GM23338 (cell line): ENCODE results near the gene PPP4C. TPM values are rescaled to one million over a fixed set of nuclear protein-coding genes. Genes with fewer than 3 reads are reported as not detected.
A peak's percentile ranks its signal among the peaks of the same experiment; 100 is the strongest.

Experiments
- ATAC-seq: fragments of 200-7000 bp; cut with Tn5 transposase; 3 replicates; pipeline ENCODE4 v1.9.1; 2020
- DNase-seq: peaks from one replicate; pipeline ENCODE4 v3.0.0-alpha.2; 2015; ENCODE audit warnings: low spot score
- H2AFZ ChIP-seq: fragments of 200-600 bp; sonication (generic); 2 replicates; pipeline ENCODE4 v1.8.0; 2016; ENCODE audit warnings: antibody characterized with exemption, mild to moderate bottlenecking, moderate library complexity
- H3F3A ChIP-seq: fragments of 200-600 bp; sonication (generic); replicated peaks from 2 replicates; pipeline ENCODE4 v1.8.0; 2017; ENCODE audit warnings: antibody characterized with exemption, mixed run types, low read depth
- H3K27ac ChIP-seq: fragments of 200-600 bp; sonication (generic); 2 replicates; pipeline ENCODE4 v1.6.1; 2016; ENCODE audit warnings: low read depth
- H3K27me3 ChIP-seq: fragments of 200-600 bp; sonication (generic); 2 replicates; pipeline ENCODE4 v1.8.0; 2016; ENCODE audit warnings: mild to moderate bottlenecking, mixed run types, moderate library complexity; ENCODE audit not compliant: insufficient read depth
- H3K36me3 ChIP-seq: fragments of 200-600 bp; sonication (generic); 2 replicates; pipeline ENCODE4 v1.8.0; 2016; ENCODE audit warnings: mild to moderate bottlenecking; ENCODE audit not compliant: insufficient read depth
- H3K4me1 ChIP-seq: fragments of 200-600 bp; sonication (generic); 2 replicates; pipeline ENCODE4 v1.8.0; 2016; ENCODE audit warnings: mild to moderate bottlenecking, moderate library complexity; ENCODE audit not compliant: insufficient read depth
- H3K4me2 ChIP-seq: fragments of 200-600 bp; sonication (generic); 2 replicates; pipeline ENCODE4 v1.7.1; 2017; ENCODE audit warnings: mixed run types
- H3K4me3 ChIP-seq: fragments of 200-600 bp; sonication (generic); 2 replicates; pipeline ENCODE4 v1.6.1; 2016; ENCODE audit warnings: mixed run types
- H3K79me2 ChIP-seq: fragments of 200-600 bp; sonication (generic); replicated peaks from 2 replicates; pipeline ENCODE4 v1.8.0; 2017; ENCODE audit warnings: mild to moderate bottlenecking; ENCODE audit not compliant: insufficient read depth
- H3K9me2 ChIP-seq: fragments of 200-600 bp; sonication (generic); 2 replicates; pipeline ENCODE4 v1.8.0; 2017; ENCODE audit not compliant: insufficient read depth
- H4K20me1 ChIP-seq: fragments of 200-600 bp; sonication (generic); replicated peaks from 2 replicates; pipeline ENCODE4 v1.8.0; 2017; ENCODE audit warnings: mild to moderate bottlenecking; ENCODE audit not compliant: insufficient read depth
- H3K27ac Mint-ChIP-seq: 2 replicates; pipeline ENCODE4 v1.8.0; 2020; ENCODE audit warnings: inconsistent platforms, mild to moderate bottlenecking, moderate library complexity, mixed read lengths
- H3K27me3 Mint-ChIP-seq: 3 replicates; pipeline ENCODE4 v1.8.0; 2022; ENCODE audit warnings: low read depth, mild to moderate bottlenecking, moderate library complexity, mixed read lengths, inconsistent platforms; ENCODE audit not compliant: insufficient read depth, poor library complexity
- H3K36me3 Mint-ChIP-seq: 3 replicates; pipeline ENCODE4 v1.8.0; 2021; ENCODE audit warnings: low read depth, mild to moderate bottlenecking, inconsistent platforms, moderate library complexity, mixed read lengths
- H3K4me1 Mint-ChIP-seq: 3 replicates; pipeline ENCODE4 v1.8.0; 2020; ENCODE audit warnings: mild to moderate bottlenecking, inconsistent platforms, mixed read lengths
- H3K4me3 Mint-ChIP-seq: 3 replicates; pipeline ENCODE4 v1.8.0; 2021; ENCODE audit warnings: moderate library complexity, mild to moderate bottlenecking, inconsistent platforms, mixed read lengths
- H3K9me3 Mint-ChIP-seq: 3 replicates; pipeline ENCODE4 v1.8.0; 2020; ENCODE audit warnings: moderate library complexity, mild to moderate bottlenecking, inconsistent platforms, mixed read lengths
- CREB1 ChIP-seq: fragments of 250-450 bp; sonication (Bioruptor Pico); IDR thresholded peaks from 2 replicates; pipeline ENCODE4 v1.5.0; 2020; ENCODE audit warnings: low read depth, mild to moderate bottlenecking, moderate library complexity
- EZH2 ChIP-seq: fragments of 200-600 bp; sonication (generic); IDR thresholded peaks from one replicate; pipeline ENCODE4 v1.8.0; 2017; ENCODE audit warnings: antibody characterized with exemption, mild to moderate bottlenecking, low read depth; ENCODE audit not compliant: unreplicated experiment
- EZH2phosphoT487 ChIP-seq: fragments of 200-600 bp; sonication (generic); IDR thresholded peaks from one replicate; pipeline ENCODE4 v1.8.1; 2018; ENCODE audit warnings: antibody characterized with exemption; ENCODE audit not compliant: unreplicated experiment
- JUNB ChIP-seq: IDR thresholded peaks from one replicate; pipeline ENCODE4 v1.6.1; 2016; ENCODE audit warnings: antibody characterized with exemption; ENCODE audit not compliant: unreplicated experiment
- POLR2AphosphoS5 ChIP-seq: IDR thresholded peaks from 2 replicates; pipeline ENCODE4 v1.6.1; 2016; ENCODE audit warnings: antibody characterized with exemption, low read depth
- STAT1 ChIP-seq: IDR thresholded peaks from one replicate; pipeline ENCODE4 v1.6.1; 2016; ENCODE audit warnings: antibody characterized with exemption; ENCODE audit not compliant: unreplicated experiment
- ZNF114 ChIP-seq: fragments of 250-450 bp; sonication (Bioruptor Pico); IDR thresholded peaks from 2 replicates; pipeline ENCODE4 v1.5.0; 2020; ENCODE audit warnings: mild to moderate bottlenecking, moderate library complexity
- ZNF331 ChIP-seq: fragments of 250-450 bp; sonication (Bioruptor Pico); IDR thresholded peaks from 2 replicates; pipeline ENCODE4 v1.5.0; 2020; ENCODE audit warnings: low read depth, mild to moderate bottlenecking, moderate library complexity
- polyA plus RNA-seq: library from polyadenylated mRNA; unstranded; fragments of >200 nt; fragmentation: Nextera tagmentation; extraction: Ambion mirVana; gene quantifications from 2 replicates; pipeline ENCODE4 v1.2.1, GENCODE V29; 2016
- total RNA-seq: library from RNA; depleted of rRNA; stranded (reverse); fragments of >200 nt; shearing (Covaris generic); gene quantifications from 2 replicates; pipeline ENCODE4 v1.2.3, GENCODE V29; 2014
- TF ChIP-seq, protein P1 (sequence below): IDR thresholded peaks from 2 replicates; pipeline ENCODE4 v1.6.1; 2016; ENCODE audit warnings: antibody characterized with exemption
- TF ChIP-seq, protein P2 (sequence below): fragments of 250-450 bp; sonication (Bioruptor Pico); IDR thresholded peaks from 2 replicates; pipeline ENCODE4 v1.5.0; 2020; ENCODE audit warnings: mild to moderate bottlenecking, moderate library complexity
- TF ChIP-seq, protein P3 (sequence below), 2 experiments: fragments of 200-600 bp in 1 of 2; sonication (generic) in 1 of 2; conservative IDR thresholded peaks; 2 replicates each; pipeline versions ENCODE4 v1.5.1 to v1.6.1; 2016 to 2017; ENCODE audit warnings: antibody characterized with exemption in 2 of 2, low read depth in 2 of 2, mild to moderate bottlenecking in 2 of 2, moderate library complexity in 1 of 2

The PPP4C gene
- total and polyA plus RNA-seq, 2 experiments from 2014 or later = 120 to 170 TPM

DNA sequence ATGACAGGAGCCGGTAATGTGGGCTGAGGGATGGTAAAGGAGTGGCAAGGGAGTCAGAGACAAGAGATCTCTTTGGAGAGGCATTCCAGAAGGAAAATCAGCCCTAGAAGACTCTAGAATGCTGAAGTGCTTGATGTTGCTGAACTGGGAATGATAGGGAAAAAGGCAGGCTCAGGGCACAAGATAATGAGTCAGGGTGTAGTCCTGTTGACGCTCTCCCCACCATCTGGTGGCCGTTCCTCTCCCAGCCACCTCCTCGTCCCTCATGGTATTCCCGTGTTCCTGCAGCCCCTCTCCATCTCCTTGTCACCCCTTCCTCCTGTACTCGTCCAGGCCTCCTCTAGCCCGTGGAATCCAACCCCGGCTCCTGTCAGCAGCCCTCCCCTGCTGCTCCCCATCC lies 21.3 kb upstream of the PPP4C start:
- Histone ChIP-seq H3K36me3 (no peaks in the 10 kb centered on the region), H3F3A (peaks cover 8% of the 10 kb centered on the region), H3K27me3 (0 out of 2 replicates have a peak, but pooled peaks cover 6% of the 10 kb centered on the region), H3K4me2 (no peak overlapping the region), H2AFZ (no peak overlapping the region), H3K27ac (no peak overlapping the region), H3K4me3 (no peak overlapping the region), H3K4me1 (peaks cover 6% of the 10 kb centered on the region; the same call in 1 of the 2 replicates), H4K20me1 (no peaks in the 10 kb centered on the region), H3K9me2 (no peaks in the 10 kb centered on the region), H3K79me2 (no peaks in the 10 kb centered on the region)
- DNase-seq (no peak), ATAC-seq (no peak)
- H3K4me1 Mint-ChIP-seq = peaks cover 14% of the 10 kb centered on the region
- H3K9me3 Mint-ChIP-seq = no peaks in the 10 kb centered on the region
- H3K36me3 Mint-ChIP-seq = no peaks in the 10 kb centered on the region
- H3K4me3 Mint-ChIP-seq = peak overlapping the region; percentile 61
- H3K27ac Mint-ChIP-seq = no peak overlapping the region
- TF ChIP-seq, protein P1, sequence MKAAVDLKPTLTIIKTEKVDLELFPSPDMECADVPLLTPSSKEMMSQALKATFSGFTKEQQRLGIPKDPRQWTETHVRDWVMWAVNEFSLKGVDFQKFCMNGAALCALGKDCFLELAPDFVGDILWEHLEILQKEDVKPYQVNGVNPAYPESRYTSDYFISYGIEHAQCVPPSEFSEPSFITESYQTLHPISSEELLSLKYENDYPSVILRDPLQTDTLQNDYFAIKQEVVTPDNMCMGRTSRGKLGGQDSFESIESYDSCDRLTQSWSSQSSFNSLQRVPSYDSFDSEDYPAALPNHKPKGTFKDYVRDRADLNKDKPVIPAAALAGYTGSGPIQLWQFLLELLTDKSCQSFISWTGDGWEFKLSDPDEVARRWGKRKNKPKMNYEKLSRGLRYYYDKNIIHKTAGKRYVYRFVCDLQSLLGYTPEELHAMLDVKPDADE = no peak
- TF ChIP-seq EZH2phosphoT487 (no peak), ZNF331 (no peak), POLR2AphosphoS5 (no peak), JUNB (no peak), CREB1 (CRISPR knock-in tag) (no peak), STAT1 (no peak), EZH2 (no peak), ZNF114 (CRISPR knock-in tag) (no peak)
- TF ChIP-seq, protein P2, sequence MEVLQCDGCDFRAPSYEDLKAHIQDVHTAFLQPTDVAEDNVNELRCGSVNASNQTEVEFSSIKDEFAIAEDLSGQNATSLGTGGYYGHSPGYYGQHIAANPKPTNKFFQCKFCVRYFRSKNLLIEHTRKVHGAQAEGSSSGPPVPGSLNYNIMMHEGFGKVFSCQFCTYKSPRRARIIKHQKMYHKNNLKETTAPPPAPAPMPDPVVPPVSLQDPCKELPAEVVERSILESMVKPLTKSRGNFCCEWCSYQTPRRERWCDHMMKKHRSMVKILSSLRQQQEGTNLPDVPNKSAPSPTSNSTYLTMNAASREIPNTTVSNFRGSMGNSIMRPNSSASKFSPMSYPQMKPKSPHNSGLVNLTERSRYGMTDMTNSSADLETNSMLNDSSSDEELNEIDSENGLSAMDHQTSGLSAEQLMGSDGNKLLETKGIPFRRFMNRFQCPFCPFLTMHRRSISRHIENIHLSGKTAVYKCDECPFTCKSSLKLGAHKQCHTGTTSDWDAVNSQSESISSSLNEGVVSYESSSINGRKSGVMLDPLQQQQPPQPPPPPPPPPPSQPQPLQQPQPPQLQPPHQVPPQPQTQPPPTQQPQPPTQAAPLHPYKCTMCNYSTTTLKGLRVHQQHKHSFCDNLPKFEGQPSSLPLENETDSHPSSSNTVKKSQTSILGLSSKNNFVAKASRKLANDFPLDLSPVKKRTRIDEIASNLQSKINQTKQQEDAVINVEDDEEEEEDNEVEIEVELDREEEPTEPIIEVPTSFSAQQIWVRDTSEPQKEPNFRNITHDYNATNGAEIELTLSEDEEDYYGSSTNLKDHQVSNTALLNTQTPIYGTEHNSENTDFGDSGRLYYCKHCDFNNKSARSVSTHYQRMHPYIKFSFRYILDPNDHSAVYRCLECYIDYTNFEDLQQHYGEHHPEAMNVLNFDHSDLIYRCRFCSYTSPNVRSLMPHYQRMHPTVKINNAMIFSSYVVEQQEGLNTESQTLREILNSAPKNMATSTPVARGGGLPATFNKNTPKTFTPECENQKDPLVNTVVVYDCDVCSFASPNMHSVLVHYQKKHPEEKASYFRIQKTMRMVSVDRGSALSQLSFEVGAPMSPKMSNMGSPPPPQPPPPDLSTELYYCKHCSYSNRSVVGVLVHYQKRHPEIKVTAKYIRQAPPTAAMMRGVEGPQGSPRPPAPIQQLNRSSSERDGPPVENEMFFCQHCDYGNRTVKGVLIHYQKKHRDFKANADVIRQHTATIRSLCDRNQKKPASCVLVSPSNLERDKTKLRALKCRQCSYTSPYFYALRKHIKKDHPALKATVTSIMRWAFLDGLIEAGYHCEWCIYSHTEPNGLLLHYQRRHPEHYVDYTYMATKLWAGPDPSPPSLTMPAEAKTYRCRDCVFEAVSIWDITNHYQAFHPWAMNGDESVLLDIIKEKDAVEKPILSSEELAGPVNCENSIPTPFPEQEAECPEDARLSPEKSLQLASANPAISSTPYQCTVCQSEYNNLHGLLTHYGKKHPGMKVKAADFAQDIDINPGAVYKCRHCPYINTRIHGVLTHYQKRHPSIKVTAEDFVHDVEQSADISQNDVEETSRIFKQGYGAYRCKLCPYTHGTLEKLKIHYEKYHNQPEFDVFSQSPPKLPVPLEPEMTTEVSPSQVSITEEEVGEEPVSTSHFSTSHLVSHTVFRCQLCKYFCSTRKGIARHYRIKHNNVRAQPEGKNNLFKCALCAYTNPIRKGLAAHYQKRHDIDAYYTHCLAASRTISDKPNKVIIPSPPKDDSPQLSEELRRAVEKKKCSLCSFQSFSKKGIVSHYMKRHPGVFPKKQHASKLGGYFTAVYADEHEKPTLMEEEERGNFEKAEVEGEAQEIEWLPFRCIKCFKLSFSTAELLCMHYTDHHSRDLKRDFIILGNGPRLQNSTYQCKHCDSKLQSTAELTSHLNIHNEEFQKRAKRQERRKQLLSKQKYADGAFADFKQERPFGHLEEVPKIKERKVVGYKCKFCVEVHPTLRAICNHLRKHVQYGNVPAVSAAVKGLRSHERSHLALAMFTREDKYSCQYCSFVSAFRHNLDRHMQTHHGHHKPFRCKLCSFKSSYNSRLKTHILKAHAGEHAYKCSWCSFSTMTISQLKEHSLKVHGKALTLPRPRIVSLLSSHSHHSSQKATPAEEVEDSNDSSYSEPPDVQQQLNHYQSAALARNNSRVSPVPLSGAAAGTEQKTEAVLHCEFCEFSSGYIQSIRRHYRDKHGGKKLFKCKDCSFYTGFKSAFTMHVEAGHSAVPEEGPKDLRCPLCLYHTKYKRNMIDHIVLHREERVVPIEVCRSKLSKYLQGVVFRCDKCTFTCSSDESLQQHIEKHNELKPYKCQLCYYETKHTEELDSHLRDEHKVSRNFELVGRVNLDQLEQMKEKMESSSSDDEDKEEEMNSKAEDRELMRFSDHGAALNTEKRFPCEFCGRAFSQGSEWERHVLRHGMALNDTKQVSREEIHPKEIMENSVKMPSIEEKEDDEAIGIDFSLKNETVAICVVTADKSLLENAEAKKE (CRISPR knock-in tag) = no peak
- TF ChIP-seq, protein P3, sequence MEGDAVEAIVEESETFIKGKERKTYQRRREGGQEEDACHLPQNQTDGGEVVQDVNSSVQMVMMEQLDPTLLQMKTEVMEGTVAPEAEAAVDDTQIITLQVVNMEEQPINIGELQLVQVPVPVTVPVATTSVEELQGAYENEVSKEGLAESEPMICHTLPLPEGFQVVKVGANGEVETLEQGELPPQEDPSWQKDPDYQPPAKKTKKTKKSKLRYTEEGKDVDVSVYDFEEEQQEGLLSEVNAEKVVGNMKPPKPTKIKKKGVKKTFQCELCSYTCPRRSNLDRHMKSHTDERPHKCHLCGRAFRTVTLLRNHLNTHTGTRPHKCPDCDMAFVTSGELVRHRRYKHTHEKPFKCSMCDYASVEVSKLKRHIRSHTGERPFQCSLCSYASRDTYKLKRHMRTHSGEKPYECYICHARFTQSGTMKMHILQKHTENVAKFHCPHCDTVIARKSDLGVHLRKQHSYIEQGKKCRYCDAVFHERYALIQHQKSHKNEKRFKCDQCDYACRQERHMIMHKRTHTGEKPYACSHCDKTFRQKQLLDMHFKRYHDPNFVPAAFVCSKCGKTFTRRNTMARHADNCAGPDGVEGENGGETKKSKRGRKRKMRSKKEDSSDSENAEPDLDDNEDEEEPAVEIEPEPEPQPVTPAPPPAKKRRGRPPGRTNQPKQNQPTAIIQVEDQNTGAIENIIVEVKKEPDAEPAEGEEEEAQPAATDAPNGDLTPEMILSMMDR (conservative IDR thresholded peaks at IDR 0.05; ENCODE audit: low read depth in 2 of 2) = no peak
- H3K27me3 Mint-ChIP-seq = peaks cover 19% of the 10 kb centered on the region
